GM12874 (cell line): ENCODE data around the gene KRTAP9-8.

Experiments
- TF ChIP-seq, protein P1 (sequence below): IDR thresholded peaks from 2 replicates; pipeline ENCODE4 v1.5.1; 2011; ENCODE audit warnings: low read depth, mild to moderate bottlenecking, control low read depth, low read length, moderate library complexity; ENCODE audit not compliant: insufficient read depth

Gene KRTAP9-8

DNA sequence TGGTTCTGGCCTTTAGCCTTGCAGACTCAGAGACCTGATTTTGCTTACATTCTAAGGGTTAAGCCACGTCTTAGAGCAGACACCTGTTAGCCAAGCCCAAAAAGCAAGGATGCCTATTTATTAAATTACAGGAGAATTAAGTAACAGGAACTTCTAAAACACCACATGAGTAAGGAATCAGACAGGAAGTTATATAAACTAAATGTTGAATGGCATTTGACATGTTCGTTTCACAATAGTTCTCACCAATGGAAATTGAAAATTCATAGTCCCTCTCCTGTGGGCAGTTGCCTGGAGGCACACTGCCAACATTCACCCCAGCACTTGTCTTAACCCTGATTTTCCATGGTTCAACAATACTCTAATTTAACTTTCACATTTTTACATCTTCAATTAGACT, 46.7 kb downstream of the KRTAP9-8 start:
- TF ChIP-seq, protein P1, sequence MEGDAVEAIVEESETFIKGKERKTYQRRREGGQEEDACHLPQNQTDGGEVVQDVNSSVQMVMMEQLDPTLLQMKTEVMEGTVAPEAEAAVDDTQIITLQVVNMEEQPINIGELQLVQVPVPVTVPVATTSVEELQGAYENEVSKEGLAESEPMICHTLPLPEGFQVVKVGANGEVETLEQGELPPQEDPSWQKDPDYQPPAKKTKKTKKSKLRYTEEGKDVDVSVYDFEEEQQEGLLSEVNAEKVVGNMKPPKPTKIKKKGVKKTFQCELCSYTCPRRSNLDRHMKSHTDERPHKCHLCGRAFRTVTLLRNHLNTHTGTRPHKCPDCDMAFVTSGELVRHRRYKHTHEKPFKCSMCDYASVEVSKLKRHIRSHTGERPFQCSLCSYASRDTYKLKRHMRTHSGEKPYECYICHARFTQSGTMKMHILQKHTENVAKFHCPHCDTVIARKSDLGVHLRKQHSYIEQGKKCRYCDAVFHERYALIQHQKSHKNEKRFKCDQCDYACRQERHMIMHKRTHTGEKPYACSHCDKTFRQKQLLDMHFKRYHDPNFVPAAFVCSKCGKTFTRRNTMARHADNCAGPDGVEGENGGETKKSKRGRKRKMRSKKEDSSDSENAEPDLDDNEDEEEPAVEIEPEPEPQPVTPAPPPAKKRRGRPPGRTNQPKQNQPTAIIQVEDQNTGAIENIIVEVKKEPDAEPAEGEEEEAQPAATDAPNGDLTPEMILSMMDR, result no peak

DNA sequence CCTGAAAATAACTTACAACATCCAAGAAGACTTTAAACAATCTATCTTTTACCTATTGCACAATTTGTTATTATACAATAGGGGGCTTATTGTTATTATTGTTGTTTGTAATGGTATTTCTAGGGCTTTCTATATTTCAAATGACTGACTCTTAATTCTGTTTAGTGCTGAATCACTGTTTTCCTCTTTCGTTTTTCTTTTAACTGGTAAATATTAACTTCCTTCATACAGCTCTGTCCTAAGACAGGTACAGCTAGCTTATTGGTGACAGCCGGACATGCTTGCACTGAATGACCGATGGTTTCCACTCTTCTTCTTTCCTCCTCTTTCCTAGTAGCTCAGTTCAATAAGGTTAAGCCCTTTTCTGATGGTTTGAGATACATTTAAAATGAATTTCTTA, 49.3 kb downstream of the KRTAP9-8 start:
- TF ChIP-seq, protein P1, result no peak
